ENCODE results near the gene MYL4.

MYL4 gene

GRCh38 chr17:47227862-47228261 lies 18.7 kb downstream of the MYL4 start:
- H3K9ac ChIP-seq (ENCODE audit: low read depth, low read length, poor library complexity, severe bottlenecking) = no peak overlapping the region
- peaks cover 20% of the 10 kb centered on the region for H3K4me1 ChIP-seq (ENCODE audit: insufficient read depth, low read length, poor library complexity, severe bottlenecking)
- H3F3A ChIP-seq (ENCODE audit: low read depth) = no peaks in the 10 kb centered on the region
- H3K9me2 ChIP-seq (replicated peaks; ENCODE audit: low read depth, low read length) = no peaks in the 10 kb centered on the region
- H3K36me3 ChIP-seq (ENCODE audit: insufficient read depth, low read length) = no peaks in the 10 kb centered on the region
- no peaks in the 10 kb centered on the region for H3K27me3 ChIP-seq (ENCODE audit: insufficient read depth, low read length, poor library complexity, severe bottlenecking)
- no peaks in the 10 kb centered on the region for H4K20me1 ChIP-seq (ENCODE audit: insufficient read depth, low read length, poor library complexity, severe bottlenecking)
- H3K4me2 ChIP-seq (ENCODE audit: low read depth, low read length, poor library complexity, severe bottlenecking) = no peak overlapping the region
- TF ChIP-seq EZH2phosphoT487 (IDR thresholded peaks at IDR 0.05; ENCODE audit: borderline replicate concordance) (no peak), CTCF (conservative IDR thresholded peaks at IDR 0.05; ENCODE audit: low read length) (no peak)
- H3K4me3 ChIP-seq (ENCODE audit: low read length, poor library complexity, severe bottlenecking) = no peak overlapping the region
- no peaks in the 10 kb centered on the region; the same call in 1 of the 2 replicates for H3K9me3 ChIP-seq (ENCODE audit: insufficient read depth, low read depth, low read length)
- H3K79me2 ChIP-seq (ENCODE audit: insufficient read depth, low read length) = no peaks in the 10 kb centered on the region
- H2AFZ ChIP-seq (ENCODE audit: low read length) = no peak overlapping the region

- H3K27me3 ChIP-seq (ENCODE audit: insufficient read depth, low read length, poor library complexity, severe bottlenecking) = no peaks in the 10 kb centered on the region
- peak overlapping the region; percentile 43 for H3K9ac ChIP-seq (ENCODE audit: low read depth, low read length, poor library complexity, severe bottlenecking)
- H2AFZ ChIP-seq (ENCODE audit: low read length) = peak overlapping the region; percentile 83
- H3K4me2 ChIP-seq (ENCODE audit: low read depth, low read length, poor library complexity, severe bottlenecking) = peak overlapping the region; percentile 70
- H3K36me3 ChIP-seq (ENCODE audit: insufficient read depth, low read length) = no peaks in the 10 kb centered on the region
- TF ChIP-seq EZH2phosphoT487 (IDR thresholded peaks at IDR 0.05; ENCODE audit: borderline replicate concordance) = no peak
- peak; percentile 98 for TF ChIP-seq CTCF (conservative IDR thresholded peaks at IDR 0.05; ENCODE audit: low read length)
- no peaks in the 10 kb centered on the region for H3K79me2 ChIP-seq (ENCODE audit: insufficient read depth, low read length)
- H4K20me1 ChIP-seq (ENCODE audit: insufficient read depth, low read length, poor library complexity, severe bottlenecking) = no peaks in the 10 kb centered on the region
- peak overlapping the region; percentile 61 for H3K4me3 ChIP-seq (ENCODE audit: low read length, poor library complexity, severe bottlenecking)
- no peaks in the 10 kb centered on the region for H3K9me3 ChIP-seq (ENCODE audit: insufficient read depth, low read depth, low read length)
- no peaks in the 10 kb centered on the region for H3K9me2 ChIP-seq (replicated peaks; ENCODE audit: low read depth, low read length)
- peaks cover 15% of the 10 kb centered on the region for H3K4me1 ChIP-seq (ENCODE audit: insufficient read depth, low read length, poor library complexity, severe bottlenecking)
- H3F3A ChIP-seq (ENCODE audit: low read depth) = no peaks in the 10 kb centered on the region
These were observed 20.6 kb downstream of the MYL4 start for GRCh38 chr17:47229535-47230443.

- H3K9me2 ChIP-seq (replicated peaks; ENCODE audit: low read depth, low read length) = no peaks in the 10 kb centered on the region
- no peak for TF ChIP-seq CTCF (conservative IDR thresholded peaks at IDR 0.05; ENCODE audit: low read length)
- TF ChIP-seq EZH2phosphoT487 (IDR thresholded peaks at IDR 0.05; ENCODE audit: borderline replicate concordance) = no peak
- no peaks in the 10 kb centered on the region for H3K79me2 ChIP-seq (ENCODE audit: insufficient read depth, low read length)
- no peaks in the 10 kb centered on the region for H4K20me1 ChIP-seq (ENCODE audit: insufficient read depth, low read length, poor library complexity, severe bottlenecking)
- 0 out of 2 replicates have a peak overlapping the region, but pooled peaks have one; percentile 83 for H2AFZ ChIP-seq (ENCODE audit: low read length)
- no peaks in the 10 kb centered on the region for H3F3A ChIP-seq (ENCODE audit: low read depth)
- no peaks in the 10 kb centered on the region for H3K27me3 ChIP-seq (ENCODE audit: insufficient read depth, low read length, poor library complexity, severe bottlenecking)
- H3K4me3 ChIP-seq (ENCODE audit: low read length, poor library complexity, severe bottlenecking) = no peak overlapping the region
- no peaks in the 10 kb centered on the region for H3K36me3 ChIP-seq (ENCODE audit: insufficient read depth, low read length)
- peaks cover 15% of the 10 kb centered on the region for H3K4me1 ChIP-seq (ENCODE audit: insufficient read depth, low read length, poor library complexity, severe bottlenecking)
- H3K9ac ChIP-seq (ENCODE audit: low read depth, low read length, poor library complexity, severe bottlenecking) = no peak overlapping the region
- no peaks in the 10 kb centered on the region for H3K9me3 ChIP-seq (ENCODE audit: insufficient read depth, low read depth, low read length)
- no peak overlapping the region for H3K4me2 ChIP-seq (ENCODE audit: low read depth, low read length, poor library complexity, severe bottlenecking)
These were observed 21.7 kb downstream of the MYL4 start for GRCh38 chr17:47230864-47231263.
